ENCODE results near the gene AMHR2.
"Not testable (repeated sequence)": the region's sequence is repeated elsewhere in the genome, so short reads cannot be mapped to it uniquely, and the experiment has no call there.

The AMHR2 gene

DNA sequence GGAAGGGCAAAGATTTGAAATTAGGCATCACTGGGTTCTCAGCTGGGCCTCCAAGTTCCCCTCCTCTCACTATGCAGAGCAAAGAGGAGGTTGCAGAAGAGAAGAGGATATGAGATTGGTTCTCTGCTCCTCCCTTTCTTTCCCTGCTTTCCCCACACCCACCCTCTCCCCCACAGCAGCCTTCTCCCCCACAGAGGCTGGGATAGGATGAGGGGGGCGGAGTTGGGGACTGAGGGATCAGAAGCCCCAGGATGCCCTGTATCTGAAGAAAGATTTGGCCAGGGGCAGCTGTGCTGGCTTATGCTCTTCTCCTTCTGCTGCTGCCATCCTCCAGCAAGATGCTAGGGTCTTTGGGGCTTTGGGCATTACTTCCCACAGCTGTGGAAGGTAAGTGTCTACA is at the start of gene AMHR2:
AMHR2 (plus strand) TSS at position 259 of the 400 bp plus-strand sequence; CDS start at position 339, 80 bp downstream.
- no peak for DNase-seq

DNA sequence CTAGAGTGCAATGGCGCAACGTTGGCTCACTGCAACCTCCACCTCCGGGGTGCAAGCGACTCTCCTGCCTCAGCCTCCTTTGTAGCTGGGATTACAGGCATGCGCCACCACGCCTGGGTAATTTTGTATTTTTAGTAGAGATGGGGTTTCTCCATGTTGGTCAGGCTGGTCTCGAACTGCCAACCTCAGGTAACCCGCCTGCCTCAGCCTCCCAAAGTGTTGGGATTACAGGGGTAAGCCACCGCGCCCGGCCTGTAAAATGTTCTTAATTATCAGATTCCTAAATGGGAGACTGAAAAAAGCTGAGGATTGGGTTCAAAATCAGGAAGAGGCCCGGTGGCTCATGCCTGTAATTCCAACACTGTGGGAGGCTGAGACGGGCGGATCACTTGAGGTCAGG is 49.4 kb upstream of the AMHR2 start:
- DNase-seq, result not testable (repeated sequence)

DNA sequence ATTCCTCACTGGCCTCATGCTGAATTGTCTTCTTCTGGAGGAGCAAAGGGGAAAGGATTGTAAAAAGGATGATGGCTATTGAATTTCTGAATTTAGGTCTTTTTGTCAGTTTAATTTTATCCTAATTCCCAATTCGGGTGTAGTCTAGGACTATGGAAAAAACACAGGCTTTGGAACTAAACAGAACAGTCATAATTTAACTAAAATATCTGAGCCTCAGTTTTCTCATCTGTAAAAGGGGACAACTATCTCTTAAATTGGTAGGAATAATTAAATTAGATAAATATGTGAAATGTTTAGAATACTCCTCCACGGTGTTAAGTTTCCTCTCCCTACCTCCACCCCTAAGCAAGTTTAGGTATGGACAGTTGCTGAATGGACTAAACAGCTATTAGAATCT is 46.9 kb upstream of the AMHR2 start:
- DNase-seq, result no peak

DNA sequence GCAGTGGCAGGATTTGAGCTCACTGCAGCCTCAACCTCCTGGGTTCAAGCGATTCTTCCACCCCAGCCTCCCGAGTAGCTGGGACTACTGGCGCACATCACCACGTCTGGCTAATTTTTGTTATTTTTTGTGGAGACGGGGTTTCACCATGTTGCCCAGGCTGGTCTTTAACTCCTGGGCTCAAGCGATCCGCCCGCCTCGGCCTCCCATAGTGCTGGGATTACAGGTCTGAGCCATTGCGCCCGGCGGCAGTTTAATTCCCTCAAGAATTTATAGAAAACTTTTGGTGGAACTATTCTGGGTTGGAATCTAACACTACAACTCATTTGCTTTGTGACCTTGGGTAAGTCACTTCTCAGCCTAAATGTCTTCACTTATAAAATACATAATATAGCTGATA is 45.4 kb upstream of the AMHR2 start:
- no peak for DNase-seq

DNA sequence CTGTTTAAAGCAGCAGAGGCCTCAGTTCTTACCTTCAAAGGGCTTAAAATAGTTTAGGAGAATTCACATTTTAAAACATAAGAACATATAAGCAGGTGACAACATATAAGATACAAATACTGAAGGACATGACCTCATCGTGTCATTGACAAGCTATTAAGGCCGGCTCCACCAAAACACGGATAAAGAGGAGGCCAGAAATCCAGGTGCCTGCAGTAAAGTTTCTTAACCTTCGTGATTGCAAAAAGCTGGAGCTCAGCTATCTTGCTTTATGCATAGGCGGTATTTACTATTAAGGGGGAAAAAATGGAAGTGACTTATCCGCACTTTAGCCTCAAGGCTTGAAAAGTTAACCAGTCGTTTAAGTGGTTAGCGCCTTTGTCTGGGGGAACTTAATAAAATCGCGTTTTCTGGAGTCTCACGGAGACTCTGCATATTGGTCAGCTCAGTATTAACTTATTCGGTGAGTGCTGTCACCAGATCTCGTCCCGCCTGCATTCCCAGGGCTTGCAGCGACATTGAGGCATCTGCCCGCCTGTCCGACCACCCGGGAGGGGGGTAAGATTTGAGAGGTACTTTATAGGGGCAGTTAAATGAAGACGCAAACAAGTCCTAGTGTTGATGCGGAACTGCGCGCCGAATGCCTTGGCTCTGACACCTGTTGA is 44.8 kb upstream of the AMHR2 start:
- DNase-seq, result no peak

DNA sequence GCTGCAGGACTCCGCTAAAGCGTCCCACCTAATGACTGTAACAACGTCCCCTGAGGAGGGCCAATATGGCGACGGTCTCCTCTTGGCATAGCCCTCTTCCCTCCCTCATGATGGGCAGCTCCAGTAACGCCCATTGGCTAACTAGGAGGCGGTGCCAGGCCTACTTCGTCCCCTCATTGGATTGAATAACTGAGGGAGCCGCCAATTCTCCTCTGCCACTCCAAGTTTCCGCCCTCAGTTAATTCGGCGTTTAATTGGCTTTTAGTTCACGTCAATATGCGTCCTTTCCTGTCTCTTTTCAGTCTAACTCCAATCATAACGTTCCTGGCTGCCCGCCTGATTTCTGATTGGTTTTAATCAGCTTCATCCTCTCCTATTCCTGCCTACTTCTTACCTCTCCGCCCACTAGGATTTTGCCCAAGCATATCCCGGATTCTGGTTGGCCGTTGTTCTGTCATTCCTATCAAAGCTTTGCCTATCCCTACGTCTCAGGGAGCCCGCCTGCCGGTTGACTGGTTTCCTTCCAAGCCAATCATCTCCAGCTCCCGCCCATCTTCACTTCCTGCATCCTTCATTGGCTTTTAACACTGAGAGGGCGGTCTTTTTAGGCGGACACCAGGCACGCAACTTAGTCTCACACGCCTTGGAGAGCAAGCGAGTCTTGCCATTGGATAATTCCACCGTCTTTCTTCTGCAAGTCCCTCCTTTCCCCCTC is 44.1 kb upstream of the AMHR2 start:
- peak; percentile 100 for DNase-seq

DNA sequence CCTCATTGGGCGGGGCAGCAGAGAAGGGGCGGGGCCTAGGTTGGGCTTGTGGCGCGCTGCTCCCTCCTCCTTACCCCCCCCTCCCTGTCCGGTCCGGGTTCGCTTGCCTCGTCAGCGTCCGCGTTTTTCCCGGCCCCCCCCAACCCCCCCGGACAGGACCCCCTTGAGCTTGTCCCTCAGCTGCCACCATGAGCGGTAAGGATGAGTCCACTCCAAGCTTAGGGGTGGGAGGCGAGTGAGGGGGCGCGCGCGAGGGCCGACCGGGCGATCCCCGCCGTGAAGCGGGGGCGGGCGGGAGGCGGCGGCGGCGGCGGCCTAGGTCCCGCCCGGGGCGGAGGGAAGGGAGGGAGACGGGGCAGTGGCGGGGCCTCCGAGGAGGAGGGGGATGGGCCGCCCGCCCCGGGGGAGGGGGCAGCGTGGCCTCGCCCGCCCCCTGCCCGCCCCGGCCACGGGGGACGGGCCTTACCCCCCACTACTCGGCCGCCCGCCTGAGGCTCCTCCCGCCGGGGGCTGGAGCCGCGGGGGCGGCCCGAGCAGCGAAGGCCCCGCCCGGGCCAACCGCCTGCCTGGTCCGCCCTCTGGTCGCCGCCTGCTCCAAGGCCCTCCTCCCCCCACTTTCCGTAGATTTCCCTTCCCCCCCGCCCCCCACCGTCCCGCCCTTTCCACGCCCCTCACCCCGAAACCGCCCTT is 43.4 kb upstream of the AMHR2 start, which contains the start of gene SP1:
SP1 (plus strand) TSS at position 73 of the 690 bp plus-strand sequence; CDS start at position 189, 116 bp downstream.
- peak; percentile 91 for DNase-seq

DNA sequence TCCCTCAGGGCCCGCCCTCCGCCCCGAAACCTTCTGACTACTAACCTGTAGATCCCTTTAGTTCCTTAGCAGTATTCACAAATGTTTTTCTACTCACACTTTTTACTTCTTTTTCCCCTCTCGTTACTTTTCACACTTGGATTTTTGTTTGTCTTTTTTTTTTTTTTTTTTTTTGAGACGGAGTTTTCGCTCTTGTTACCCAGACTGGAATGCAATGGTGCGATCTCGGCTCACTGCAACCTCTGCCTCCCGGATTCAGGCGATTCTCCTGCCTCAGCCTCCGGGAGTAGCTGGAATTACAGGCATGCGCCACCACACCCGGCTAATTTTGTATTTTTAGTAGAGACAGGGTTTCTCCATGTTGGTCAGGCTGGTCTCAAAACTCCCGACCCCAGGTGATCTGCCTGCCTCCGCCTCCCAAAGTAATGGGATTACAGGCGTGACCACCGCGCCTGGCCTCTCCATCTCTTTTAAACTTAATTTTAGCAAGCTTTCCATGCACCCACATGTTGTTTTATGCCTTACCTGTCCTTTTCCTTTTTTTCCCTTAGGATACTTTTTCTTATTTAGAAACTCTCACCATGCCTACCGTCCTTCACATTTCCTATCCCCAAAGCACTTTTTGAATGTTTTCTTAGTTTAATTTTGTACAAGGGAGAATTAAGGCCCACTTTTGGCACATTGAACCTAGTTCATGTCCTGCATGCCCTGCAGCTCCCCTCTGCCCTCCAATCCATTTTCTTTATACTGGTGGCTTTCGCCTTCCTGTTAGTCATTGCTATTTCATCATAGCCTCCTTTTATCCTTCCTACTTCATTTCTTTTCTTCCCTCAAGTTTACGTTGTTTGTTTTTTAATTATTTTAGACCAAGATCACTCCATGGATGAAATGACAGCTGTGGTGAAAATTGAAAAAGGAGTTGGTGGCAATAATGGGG is 42.6 kb upstream of the AMHR2 start:
- DNase-seq, result peak; percentile 25

DNA sequence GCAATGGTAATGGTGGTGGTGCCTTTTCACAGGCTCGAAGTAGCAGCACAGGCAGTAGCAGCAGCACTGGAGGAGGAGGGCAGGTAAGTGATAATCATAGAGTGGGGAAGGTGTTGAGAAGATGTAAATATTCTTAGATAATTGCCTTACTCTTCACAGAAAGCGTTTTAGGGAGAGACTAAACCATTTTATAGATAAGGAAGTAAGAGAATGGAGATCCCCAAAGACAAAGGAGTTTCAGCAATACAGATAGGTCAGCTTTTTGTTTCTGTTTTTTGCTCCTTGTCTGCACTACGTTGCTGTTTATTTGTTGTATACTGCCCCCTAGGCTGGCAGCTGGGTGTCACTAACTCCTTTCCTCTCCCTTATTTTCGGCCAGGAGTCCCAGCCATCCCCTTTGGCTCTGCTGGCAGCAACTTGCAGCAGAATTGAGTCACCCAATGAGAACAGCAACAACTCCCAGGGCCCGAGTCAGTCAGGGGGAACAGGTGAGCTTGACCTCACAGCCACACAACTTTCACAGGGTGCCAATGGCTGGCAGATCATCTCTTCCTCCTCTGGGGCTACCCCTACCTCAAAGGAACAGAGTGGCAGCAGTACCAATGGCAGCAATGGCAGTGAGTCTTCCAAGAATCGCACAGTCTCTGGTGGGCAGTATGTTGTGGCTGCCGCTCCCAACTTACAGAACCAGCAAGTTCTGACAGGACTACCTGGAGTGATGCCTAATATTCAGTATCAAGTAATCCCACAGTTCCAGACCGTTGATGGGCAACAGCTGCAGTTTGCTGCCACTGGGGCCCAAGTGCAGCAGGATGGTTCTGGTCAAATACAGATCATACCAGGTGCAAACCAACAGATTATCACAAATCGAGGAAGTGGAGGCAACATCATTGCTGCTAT is 41.7 kb upstream of the AMHR2 start:
- peak; percentile 66 for DNase-seq

DNA sequence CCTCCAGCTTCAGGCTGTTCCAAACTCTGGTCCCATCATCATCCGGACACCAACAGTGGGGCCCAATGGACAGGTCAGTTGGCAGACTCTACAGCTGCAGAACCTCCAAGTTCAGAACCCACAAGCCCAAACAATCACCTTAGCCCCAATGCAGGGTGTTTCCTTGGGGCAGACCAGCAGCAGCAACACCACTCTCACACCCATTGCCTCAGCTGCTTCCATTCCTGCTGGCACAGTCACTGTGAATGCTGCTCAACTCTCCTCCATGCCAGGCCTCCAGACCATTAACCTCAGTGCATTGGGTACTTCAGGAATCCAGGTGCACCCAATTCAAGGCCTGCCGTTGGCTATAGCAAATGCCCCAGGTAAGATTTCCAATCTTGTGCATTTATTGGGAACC is 40.4 kb upstream of the AMHR2 start:
- DNase-seq, result no peak

DNA sequence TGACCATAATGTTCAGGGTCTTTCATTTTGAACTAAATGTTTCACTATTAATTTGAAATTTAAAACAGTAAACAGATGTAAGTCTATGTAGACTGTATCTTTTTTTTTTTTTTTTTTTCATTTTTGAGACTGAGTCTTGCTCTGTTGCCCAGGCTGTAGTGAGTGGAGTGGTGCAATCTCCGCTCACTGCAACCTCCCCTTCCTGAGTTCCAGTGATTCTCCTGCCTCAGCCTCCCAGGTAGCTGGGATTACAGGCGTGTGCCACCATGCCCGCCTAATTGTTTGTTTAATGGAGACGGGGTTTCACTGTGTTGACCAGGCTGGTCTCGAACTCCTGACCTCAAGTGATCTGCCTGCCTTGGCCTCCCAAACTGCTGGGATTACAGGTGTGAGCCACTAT is 37.3 kb upstream of the AMHR2 start:
- DNase-seq, result not testable (repeated sequence)

DNA sequence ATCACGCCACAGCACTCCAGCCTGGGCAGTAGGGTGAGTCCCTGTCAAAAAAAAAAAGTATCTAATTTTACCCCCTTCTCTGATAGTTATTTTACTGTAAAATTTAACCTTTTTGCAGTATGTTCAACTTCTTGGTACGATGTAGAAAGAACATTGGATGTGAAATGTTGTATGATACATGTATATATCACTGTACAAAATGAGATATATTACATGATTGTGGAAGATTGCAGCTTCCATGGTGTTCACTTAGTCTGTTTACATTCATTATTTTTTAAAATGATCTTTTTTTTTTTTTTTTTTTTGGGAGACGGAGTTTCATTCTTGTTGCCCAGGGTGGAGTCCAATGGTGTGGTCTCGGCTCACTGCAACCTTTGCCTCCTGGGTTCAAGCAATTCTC is 34.7 kb upstream of the AMHR2 start:
- no peak for DNase-seq

DNA sequence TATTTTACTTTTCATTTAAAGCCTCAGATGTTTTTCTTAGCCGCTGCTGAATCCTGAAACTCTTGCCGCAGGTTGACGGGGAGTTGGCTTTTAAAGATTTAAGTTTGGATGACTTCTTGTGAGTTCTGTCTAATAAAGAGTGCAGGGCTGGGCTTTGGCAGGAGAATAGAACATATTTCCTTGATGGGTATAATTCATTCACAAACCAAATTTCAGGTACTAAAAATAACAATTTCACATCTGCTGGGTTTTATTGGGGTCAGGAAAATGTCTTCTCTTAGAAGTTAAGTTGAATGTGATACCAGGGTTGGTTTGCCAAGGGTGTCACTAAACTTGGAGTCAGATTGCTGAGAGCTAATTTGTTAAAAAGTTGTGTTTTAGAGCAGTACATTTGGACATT is 34.0 kb upstream of the AMHR2 start:
- DNase-seq, result no peak

DNA sequence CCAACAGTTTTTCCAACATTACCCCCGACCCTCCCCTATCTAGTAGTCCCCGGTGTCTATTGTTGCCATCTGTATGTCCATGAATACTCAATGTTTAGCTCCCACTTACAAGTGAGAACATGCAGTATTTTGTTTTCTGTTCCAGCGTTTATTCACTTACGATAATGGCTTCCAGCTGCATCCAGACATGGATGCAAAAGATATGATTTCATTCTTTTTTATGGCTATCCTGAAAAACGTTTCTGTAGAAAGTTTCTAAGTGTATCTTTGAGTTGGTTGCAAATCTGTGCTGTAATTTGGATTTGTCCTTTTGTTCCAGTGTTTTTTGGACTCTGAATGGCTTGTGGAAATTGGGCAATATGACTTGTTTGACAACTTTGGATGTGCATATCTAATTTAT is 31.9 kb upstream of the AMHR2 start:
- no peak for DNase-seq

DNA sequence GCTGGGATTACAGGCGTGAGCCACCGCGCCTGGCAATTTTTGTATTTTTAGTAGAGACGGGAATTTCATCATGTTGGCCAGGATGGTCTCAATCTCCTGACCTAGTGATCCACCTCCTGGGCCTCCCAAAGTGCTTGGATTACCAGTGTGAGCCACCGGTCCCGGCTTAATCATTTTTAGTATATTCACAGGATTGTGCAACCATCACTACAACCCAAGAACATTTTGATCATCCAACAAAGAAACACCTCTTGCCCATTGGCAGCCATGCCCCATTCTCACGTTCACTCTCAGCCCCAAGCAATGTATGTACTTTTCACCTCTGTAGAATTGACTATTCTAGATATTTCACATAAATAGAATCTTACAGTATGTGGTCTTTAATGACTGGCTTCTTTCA is 23.8 kb upstream of the AMHR2 start:
- DNase-seq, result no peak

DNA sequence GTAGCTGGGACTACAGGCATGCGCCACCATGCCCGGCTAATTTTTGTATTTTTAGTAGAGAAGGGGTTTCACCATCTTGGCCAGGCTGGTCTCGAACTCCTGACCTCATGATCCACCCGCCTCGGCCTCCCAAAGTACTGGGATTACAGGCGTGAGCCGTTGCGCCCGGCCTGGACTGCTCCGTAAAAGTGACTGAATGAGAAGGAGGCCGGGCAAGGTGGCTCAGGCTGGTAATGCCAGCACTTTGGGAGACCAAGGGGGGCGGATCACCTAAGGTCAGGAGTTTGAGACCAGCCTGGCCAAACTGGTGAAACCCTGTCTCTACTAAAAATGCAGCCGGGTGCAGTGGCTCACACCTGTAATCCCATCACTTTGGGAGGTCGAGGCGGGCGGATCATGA is 21.3 kb upstream of the AMHR2 start:
- not testable (repeated sequence) for DNase-seq

DNA sequence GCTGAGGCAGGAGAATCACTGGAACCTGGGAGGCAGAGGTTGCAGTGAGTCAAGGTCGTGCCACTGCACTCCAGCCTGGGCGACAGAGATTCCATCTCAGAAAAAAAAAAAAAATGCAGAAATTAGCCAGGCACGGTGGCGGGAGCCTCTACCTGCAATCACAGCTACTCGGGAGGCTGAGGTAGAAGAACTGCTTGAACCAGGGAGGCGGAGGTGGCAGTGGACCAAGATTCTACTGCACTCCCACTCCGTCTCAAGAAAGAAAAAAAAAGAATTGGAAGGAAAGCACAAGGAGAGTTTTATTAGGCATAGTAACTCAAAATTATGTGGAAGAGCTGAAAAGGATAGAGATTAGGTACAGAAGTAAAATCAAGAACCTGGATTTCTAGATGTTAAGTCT is 20.8 kb upstream of the AMHR2 start:
- DNase-seq, result no peak

DNA sequence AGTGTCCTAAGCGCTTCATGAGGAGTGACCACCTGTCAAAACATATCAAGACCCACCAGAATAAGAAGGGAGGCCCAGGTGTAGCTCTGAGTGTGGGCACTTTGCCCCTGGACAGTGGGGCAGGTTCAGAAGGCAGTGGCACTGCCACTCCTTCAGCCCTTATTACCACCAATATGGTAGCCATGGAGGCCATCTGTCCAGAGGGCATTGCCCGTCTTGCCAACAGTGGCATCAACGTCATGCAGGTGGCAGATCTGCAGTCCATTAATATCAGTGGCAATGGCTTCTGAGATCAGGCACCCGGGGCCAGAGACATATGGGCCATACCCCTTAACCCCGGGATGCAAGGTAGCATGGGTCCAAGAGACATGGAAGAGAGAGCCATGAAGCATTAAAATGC is 12.7 kb upstream of the AMHR2 start:
- no peak for DNase-seq

DNA sequence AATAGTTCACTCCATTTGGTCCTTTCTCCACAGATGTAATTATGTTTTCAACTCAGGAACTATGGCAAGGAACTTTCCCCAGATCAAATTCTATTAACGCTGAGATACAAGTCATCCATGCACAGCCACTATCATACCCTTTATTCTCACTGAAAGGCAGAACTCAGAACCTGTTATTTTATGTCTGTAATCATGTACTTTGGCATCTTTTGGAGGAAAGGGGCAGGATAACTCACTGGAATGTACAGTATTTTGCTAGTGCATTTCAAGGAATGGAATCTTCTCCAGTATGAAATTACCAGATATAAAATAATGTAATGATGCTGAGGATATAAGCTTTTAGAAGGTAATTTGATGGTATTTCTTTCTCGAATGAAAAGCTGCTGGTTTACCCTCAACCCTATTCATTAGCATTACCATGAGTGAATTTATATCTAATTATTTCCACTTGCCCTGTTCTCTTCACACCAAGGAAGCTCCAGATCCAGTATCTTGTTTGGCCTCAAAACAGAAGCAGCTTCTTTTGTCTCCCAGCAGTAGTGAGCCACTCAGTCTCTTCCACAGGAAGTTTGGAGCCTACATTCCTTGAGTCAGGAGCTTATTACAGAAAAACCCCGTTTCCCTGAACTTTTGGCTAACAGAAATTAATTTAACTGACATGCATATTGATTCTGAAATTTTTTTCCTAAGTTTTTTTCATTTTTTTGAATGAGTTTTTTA is 10.0 kb upstream of the AMHR2 start:
- DNase-seq, result no peak

DNA sequence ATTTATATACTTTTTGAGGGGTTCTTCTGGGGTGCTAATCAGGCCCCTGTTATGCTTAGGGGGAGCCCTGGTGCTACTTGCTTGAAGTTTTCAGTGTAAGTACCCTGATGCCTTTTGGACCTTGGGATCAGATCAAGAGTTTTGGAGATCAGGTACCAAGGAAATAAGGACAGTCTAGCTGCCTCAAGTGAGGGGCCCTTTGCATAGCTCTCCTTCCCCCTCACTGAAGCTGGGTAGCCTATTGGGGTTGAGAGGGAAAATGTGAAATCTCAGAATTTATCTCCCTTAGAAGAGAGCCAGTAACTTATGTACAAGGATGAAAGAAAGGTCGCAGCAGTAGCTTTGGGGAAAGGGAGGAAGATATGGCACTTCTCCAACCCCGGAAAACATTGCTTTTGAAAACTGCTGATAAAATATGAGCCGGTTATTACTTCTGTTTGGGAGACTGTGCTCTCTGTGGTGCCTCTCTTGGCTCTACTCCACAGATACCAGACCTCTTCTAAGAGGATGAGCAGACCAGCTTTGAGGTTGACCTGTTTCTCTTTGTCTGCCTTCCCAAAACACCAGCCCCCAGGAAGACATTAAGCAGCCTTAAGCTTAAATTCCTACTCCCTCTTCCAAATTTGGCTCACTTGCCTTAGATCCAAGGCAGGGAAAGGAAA is 8.8 kb upstream of the AMHR2 start:
- no peak for DNase-seq
